AG09319 (cell line): Measurements from ENCODE around the gene AQP3.
"Not testable (repeated sequence)": the region's sequence is repeated elsewhere in the genome, so short reads cannot be mapped to it uniquely, and the experiment has no call there.

Experiments used
- DNase-seq: peaks from one replicate; pipeline ENCODE4 v3.0.0-alpha.2; 2010; ENCODE audit warnings: low read depth; ENCODE audit errors: extremely low read depth
- TF ChIP-seq, protein P1 (sequence below): IDR thresholded peaks from 2 replicates; pipeline ENCODE4 v1.5.1; 2011; ENCODE audit warnings: low read depth, mild to moderate bottlenecking, inconsistent platforms, low read length, moderate library complexity

AQP3 gene

DNA sequence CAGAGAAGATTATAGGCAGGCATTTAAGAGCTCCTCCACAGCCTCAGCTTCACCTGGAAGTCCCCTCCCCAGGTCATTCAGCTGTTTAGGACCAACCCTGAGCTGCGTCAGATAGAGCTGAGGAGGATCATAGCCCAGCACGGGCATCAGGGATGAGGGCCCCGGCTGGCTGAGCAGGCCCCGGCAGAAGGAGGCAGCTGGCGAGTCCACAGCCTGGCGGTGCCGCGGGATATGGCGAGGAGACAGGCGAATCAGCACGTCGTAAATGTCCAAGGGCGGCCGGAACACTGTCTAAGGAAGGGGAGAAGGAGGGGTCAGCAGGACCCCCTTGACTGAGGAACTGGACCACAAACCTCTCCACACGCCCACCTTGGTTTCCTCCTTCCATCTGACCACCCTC, 15.8 kb upstream of the AQP3 start:
- no peak for DNase-seq
- TF ChIP-seq, protein P1, sequence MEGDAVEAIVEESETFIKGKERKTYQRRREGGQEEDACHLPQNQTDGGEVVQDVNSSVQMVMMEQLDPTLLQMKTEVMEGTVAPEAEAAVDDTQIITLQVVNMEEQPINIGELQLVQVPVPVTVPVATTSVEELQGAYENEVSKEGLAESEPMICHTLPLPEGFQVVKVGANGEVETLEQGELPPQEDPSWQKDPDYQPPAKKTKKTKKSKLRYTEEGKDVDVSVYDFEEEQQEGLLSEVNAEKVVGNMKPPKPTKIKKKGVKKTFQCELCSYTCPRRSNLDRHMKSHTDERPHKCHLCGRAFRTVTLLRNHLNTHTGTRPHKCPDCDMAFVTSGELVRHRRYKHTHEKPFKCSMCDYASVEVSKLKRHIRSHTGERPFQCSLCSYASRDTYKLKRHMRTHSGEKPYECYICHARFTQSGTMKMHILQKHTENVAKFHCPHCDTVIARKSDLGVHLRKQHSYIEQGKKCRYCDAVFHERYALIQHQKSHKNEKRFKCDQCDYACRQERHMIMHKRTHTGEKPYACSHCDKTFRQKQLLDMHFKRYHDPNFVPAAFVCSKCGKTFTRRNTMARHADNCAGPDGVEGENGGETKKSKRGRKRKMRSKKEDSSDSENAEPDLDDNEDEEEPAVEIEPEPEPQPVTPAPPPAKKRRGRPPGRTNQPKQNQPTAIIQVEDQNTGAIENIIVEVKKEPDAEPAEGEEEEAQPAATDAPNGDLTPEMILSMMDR = no peak

DNA sequence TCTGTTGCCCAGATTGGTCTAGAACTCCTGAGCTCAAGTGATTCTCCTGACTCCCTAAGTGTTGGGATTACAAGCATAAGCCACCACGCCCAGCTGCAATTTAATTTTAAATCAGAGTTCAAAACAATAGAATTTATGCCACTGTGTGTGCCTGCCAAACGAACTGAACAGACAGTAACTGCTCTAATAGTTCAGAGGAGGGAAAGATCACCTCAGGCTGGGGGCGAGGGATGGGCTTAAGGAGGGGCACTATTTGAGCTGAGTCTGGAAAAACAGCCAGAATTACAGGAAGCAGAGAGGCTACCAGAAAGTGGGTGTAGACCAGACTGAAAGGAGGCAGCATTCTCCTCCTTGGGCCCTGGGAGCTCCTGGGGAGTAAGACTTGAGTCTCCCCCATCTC, 14.1 kb upstream of the AQP3 start:
- TF ChIP-seq, protein P1 = no peak
- no peak for DNase-seq

DNA sequence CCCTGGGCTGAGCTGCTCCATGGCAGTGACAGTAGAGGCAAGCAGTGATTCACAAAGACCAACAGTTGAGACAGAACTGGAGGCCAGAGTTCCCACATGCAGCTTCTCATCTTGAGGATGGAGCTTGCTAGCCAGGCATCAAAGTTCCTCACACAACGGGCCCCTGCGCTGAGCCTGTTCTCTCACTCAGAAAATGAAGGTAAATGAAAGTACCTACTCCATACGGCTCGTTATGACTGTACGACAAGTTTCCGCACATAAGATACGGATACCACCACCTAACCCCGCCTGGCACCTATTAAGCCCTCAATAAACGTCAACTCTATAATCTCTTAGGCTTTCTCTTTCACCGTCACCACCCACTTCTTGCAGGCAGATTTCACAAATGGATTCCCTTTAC, 13.5 kb upstream of the AQP3 start:
- TF ChIP-seq, protein P1 = no peak
- DNase-seq = no peak

DNA sequence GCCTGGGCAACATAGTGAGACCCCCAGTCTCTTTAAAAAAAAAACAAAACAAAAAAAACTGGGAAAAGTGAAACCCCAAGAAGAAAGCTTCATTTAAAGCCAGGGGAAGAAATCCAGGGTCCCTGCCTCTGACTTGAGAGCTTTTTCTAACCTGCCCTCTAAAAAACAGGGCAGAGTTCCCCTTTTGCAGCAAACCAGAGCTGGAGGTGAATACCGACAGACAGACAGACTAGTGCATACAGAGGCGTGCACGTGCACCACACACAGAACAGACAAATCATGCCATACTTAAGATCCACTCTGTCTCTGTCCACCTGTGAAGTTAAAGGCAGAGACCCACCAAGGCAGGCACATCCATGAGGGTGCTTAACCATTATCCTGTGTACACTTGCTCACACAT, 11.7 kb upstream of the AQP3 start:
- TF ChIP-seq, protein P1 = no peak
- no peak for DNase-seq

DNA sequence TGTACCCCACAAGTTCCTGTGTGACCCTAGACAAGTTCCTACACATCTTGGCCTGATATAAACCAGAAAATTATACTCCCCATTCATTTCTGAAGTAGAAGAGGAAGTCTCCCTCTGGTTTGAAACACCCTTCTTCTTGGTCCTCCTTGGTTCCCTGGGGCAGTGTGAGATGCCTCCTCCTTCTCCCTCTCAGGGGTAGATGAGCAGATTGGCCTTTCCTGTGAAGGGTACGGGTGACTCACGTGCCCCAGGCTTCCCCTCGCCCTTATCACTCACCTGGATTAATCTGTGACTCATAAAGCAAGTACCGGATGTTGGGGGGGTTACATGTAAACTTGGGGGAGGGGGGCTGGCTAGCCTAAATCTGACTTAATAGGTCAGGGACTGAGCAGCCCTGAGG, 11.1 kb upstream of the AQP3 start:
- no peak for DNase-seq
- TF ChIP-seq, protein P1 = no peak

DNA sequence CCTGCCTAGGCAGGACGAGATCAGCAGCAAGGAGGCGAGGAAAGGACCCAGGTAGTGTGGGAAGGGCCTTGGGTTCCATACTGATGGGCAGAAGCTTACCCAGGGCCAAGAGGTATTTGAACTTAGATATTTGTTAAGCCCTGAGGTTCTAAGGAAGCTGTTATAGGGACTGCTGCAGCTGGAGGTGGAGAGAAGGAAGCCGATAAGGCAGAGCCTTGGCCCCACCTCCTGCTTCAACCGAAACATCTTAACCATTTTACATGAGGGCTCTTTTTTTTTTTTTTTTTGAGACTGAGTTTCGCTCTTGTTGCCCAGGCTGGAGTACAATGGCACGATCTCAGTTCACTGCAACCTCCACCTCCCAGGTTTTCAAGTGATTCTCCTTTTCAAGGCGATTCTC, 8.6 kb upstream of the AQP3 start:
- TF ChIP-seq, protein P1 = no peak
- DNase-seq = no peak

DNA sequence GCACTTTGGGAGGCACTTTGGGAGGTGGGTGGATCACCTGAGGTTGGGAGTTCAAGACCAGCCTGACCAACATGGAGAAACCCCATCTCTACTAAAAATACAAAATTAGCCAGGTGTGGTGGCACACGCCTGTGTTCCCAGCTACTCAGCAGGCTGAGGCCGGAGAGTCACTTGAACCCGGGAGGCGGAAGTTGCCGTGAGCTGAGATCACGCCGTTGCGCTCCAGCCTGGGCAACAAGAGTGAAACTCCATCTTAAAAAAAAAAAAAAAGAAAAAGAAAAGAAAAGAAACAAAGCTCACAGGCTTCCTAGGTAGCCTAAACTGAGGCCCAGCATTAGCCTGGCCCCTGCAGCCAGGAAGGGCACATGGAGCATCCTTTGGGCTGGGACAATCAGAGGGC, 8.1 kb upstream of the AQP3 start:
- not testable (repeated sequence) for DNase-seq

DNA sequence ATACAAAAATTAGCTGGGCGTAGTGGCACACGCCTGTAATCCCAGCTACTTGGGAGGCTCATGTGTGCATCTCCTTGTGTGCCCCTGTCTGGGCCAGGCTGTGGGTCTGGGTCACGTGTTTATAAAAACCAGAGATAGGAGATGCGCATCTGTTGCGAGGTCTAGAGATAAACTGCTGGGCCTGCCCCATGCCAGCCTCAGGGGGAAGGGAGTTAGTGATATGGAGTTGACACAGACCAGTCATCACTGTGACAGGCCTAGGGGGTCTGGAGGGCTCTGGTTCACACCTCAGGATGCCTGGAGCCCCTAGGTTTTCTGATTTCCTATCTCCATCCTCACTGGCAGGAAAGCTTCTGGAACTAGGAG, 7.3 kb upstream of the AQP3 start:
- DNase-seq = not testable (repeated sequence)

DNA sequence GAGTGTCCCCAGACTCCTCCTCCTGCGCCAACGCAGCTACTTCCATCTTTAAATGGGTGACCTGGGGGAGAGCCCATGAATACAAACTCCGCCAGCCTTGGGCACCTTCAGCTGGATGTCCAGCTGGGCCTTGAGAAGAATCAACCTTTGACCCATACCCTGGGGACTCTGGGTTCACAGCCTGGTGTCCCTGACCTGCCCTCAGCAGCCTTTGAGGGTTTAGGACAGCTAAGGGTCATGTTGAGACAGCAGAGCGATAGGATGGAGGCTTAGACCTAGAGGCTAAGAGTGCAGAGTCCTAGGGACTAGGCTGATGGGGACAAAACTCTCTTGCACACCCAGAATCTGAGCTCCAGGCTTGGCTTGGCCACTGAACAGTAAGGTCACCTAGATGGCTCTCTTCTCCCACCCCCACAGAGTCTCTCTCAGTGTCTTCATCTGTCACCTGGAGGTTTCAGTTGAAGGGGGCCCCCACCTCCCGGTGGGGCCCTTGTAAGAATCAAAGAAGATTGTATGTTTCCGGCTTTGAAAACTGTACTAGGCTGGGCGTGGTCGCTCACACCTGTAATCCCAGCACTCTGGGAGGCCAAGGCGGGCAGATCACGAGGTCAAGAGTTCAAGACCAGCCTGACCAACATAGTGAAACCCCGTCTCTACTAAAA, 6.7 kb upstream of the AQP3 start:
- TF ChIP-seq, protein P1 = no peak
- no peak for DNase-seq
